NCI-H2081 treated with DMSO at 0.1 percent for 48 hours (cell line): Measurements from ENCODE around the gene GPRC5B.

Experiments
- DNase-seq: peaks from one replicate; lab custom pipeline; 2025; lab: John Stamatoyannopoulos, UW

GPRC5B gene

GRCh38 chr16:19810817-19811731, 73.6 kb downstream of the GPRC5B start:
- DNase-seq, result no peak

- no peak for DNase-seq
These were observed 75.0 kb downstream of the GPRC5B start for GRCh38 chr16:19809693-19810092.

- no peak for DNase-seq
These were observed 75.5 kb downstream of the GPRC5B start for GRCh38 chr16:19809121-19809635.

GRCh38 chr16:19808061-19808641, 76.5 kb downstream of the GPRC5B start:
- DNase-seq, result no peak
